ENCODE measurements around the gene RTKN. TPM values are rescaled to one million over a fixed set of nuclear protein-coding genes. Genes with fewer than 3 reads are reported as not detected.

Gene RTKN
- total RNA-seq, 2 donors from 2014 or later = 51.4 to 89.9 TPM

GRCh38 chr2:74392449-74392743 is 49.3 kb downstream of the RTKN start:
- no peak for DNase-seq
- Histone ChIP-seq H3K9me3 (no peaks in the 10 kb centered on the region), H3K27me3 (no peaks in the 10 kb centered on the region), H3K4me3 (no peak overlapping the region), H3K9ac (ENCODE audit: low read depth in 2 of 2, low read length in 2 of 2) (peak overlapping the region in 1 of 2 donors; percentile 94), H3K4me1 (peaks cover 16% of the 10 kb centered on the region), H3K36me3 (no peaks in the 10 kb centered on the region), H3K27ac (no peak overlapping the region)
- intact Hi-C loops (cut with DNase I) = loop anchor here (10.0 kb wide), 1 partner anchor 128 kb away; no protein-coding TSS in a partner anchor
- TF ChIP-seq CTCF (IDR thresholded peaks at IDR 0.05) = no peak

GRCh38 chr2:74391580-74392448 is 49.9 kb downstream of the RTKN start:
- H3K4me1 ChIP-seq = peaks cover 16% of the 10 kb centered on the region
- H3K27ac ChIP-seq = peak overlapping the region; percentile 80
- intact Hi-C loops (cut with DNase I) = loop anchor here (10.0 kb wide), 1 partner anchor 127 kb away; no protein-coding TSS in a partner anchor
- H3K9ac ChIP-seq (ENCODE audit: low read depth in 2 of 2, low read length in 2 of 2) = peak overlapping the region; percentile 94 to 95
- no peaks in the 10 kb centered on the region for H3K27me3 ChIP-seq
- DNase-seq = peak; percentile 97
- H3K9me3 ChIP-seq = no peaks in the 10 kb centered on the region
- H3K4me3 ChIP-seq = peak overlapping the region; percentile 94
- H3K36me3 ChIP-seq = no peaks in the 10 kb centered on the region
- peak; percentile 98 for TF ChIP-seq CTCF (IDR thresholded peaks at IDR 0.05)

GRCh38 chr2:74391209-74391579 is 50.5 kb downstream of the RTKN start:
- Histone ChIP-seq H3K9me3 (no peaks in the 10 kb centered on the region), H3K27me3 (no peaks in the 10 kb centered on the region), H3K9ac (ENCODE audit: low read depth in 2 of 2, low read length in 2 of 2) (peak overlapping the region; percentile 94 to 95), H3K27ac (peak overlapping the region; percentile 80), H3K4me3 (peak overlapping the region; percentile 94), H3K36me3 (no peaks in the 10 kb centered on the region), H3K4me1 (peaks cover 16% of the 10 kb centered on the region)
- DNase-seq = no peak
- intact Hi-C loops (cut with DNase I) = loop anchor here (10.0 kb wide), 1 partner anchor 126 kb away; no protein-coding TSS in a partner anchor
- TF ChIP-seq CTCF (IDR thresholded peaks at IDR 0.05) = no peak

- Histone ChIP-seq H3K27ac (no peak overlapping the region), H3K36me3 (no peaks in the 10 kb centered on the region), H3K4me3 (peak overlapping the region; percentile 94), H3K27me3 (no peaks in the 10 kb centered on the region), H3K4me1 (peaks cover 16% of the 10 kb centered on the region), H3K9ac (ENCODE audit: low read depth in 2 of 2, low read length in 2 of 2) (no peak overlapping the region), H3K9me3 (no peaks in the 10 kb centered on the region)
- no peak for DNase-seq
- intact Hi-C loops (cut with DNase I) = loop anchor here (10.0 kb wide), 1 partner anchor 126 kb away; no protein-coding TSS in a partner anchor
- no peak for TF ChIP-seq CTCF (IDR thresholded peaks at IDR 0.05)
Observed at GRCh38 chr2:74390606-74391005, 51.1 kb downstream of the RTKN start.

- Histone ChIP-seq H3K4me1 (peaks cover 16% of the 10 kb centered on the region), H3K36me3 (no peaks in the 10 kb centered on the region), H3K4me3 (no peak overlapping the region), H3K9ac (ENCODE audit: low read depth in 2 of 2, low read length in 2 of 2) (no peak overlapping the region), H3K9me3 (no peaks in the 10 kb centered on the region), H3K27ac (no peak overlapping the region), H3K27me3 (no peaks in the 10 kb centered on the region)
- intact Hi-C loops (cut with DNase I) = no loop called here
- no peak for DNase-seq
- TF ChIP-seq CTCF (IDR thresholded peaks at IDR 0.05) = no peak
Observed at GRCh38 chr2:74387346-74387745, 54.4 kb downstream of the RTKN start.

All from colonic mucosa (tissue), 4 donors.